ENCODE measurements around the gene EFCAB9.

The EFCAB9 gene

GRCh38 chr5:172229904-172230303 is 35.9 kb downstream of the EFCAB9 start:
- TF ChIP-seq CTCF (conservative IDR thresholded peaks at IDR 0.05), result no peak
- TF ChIP-seq ZFX (IDR thresholded peaks at IDR 0.05), result no peak

GRCh38 chr5:172234031-172234430 is 40.1 kb downstream of the EFCAB9 start:
- no peak overlapping the region for H3K27ac ChIP-seq
- TF ChIP-seq CTCF (conservative IDR thresholded peaks at IDR 0.05) (no peak), ZFX (IDR thresholded peaks at IDR 0.05) (no peak)

More at GRCh38 chr5:172229904-172230303, 35.9 kb downstream of the EFCAB9 start:
- H3K27ac ChIP-seq, result no peak overlapping the region

DNA sequence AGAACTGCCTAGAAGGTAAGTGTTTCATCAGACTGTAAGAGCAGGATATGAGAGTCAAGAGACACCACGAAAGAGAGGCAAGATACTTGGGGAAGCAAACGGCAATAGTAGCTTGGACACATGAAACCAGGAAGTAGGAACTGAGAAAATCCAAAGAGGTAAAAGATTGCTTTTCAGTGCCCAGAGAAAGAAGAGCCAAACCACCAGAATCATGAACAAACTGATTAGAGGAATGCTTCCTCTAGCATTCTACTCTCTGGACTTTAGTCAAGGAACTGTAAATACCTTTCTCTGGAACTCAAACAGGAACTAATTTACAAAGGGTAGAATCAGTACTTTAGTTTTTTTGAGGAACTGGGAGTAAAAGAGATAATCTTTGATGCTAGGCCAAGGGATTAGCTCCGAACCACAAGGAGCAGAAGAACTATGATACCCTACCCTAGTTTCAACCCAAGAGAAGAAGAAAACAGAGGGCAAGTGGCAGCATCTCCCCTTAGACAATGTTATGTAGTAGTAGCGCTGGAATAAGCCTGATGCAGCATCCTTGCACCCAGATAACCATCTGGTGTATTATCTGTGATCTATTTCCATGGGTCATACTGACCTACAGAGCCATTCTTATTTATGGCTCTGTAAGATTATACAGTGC is 41.3 kb downstream of the EFCAB9 start:
- TF ChIP-seq ZFX (IDR thresholded peaks at IDR 0.05), result no peak
- no peak for TF ChIP-seq CTCF (conservative IDR thresholded peaks at IDR 0.05)
- H3K27ac ChIP-seq, result no peak overlapping the region

GRCh38 chr5:172235827-172236736 is 42.1 kb downstream of the EFCAB9 start:
- H3K27ac ChIP-seq, result no peak overlapping the region
- TF ChIP-seq CTCF (conservative IDR thresholded peaks at IDR 0.05) (no peak), ZFX (IDR thresholded peaks at IDR 0.05) (no peak)

DNA sequence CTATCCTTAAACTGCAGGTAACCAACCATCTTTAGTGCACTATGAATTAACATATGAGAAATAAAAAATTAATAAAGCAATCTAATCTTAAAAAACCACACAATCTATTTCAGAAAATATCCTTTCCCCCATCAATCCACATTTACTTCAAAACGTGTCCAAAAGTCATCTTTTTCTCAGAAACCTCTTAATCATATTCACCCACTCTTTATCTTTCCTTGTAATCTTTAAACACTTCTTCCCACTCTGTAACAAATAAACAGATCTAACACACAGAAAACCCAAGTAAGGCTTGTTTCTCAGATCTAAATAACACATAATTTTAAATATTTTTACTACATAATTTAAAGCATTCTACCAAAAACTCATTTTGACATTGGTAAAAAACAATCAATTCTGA is 44.4 kb downstream of the EFCAB9 start:
- TF ChIP-seq CTCF (conservative IDR thresholded peaks at IDR 0.05), result no peak
- no peak for TF ChIP-seq ZFX (IDR thresholded peaks at IDR 0.05)
- H3K27ac ChIP-seq, result no peak overlapping the region

- no peak for TF ChIP-seq CTCF (conservative IDR thresholded peaks at IDR 0.05)
- TF ChIP-seq ZFX (IDR thresholded peaks at IDR 0.05), result no peak
- H3K27ac ChIP-seq, result no peak overlapping the region
These were observed 49.3 kb downstream of the EFCAB9 start for GRCh38 chr5:172243302-172243701.

DNA sequence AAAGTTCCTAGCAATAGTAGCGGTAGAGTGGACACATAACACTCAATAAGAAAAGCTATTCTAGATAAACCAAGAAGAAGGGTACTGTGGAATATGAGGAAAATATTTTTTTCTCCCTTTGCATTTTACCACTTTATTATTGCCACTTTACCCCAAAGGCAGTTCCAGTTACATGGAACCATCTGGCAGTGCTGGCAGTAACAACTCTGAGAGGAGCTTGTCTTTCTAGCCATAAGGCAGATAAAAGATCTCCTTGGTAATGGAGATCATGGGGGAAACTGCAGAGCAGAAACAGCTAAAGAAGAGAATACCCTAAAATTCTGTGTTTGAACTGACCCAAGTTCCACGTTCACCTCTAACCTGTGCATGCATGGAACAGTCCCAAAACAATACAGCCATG is 51.1 kb downstream of the EFCAB9 start:
- TF ChIP-seq CTCF (conservative IDR thresholded peaks at IDR 0.05) (no peak), ZFX (IDR thresholded peaks at IDR 0.05) (no peak)
- no peak overlapping the region for H3K27ac ChIP-seq

Measured in C4-2B (cell line).